Occipital lobe (tissue), 2 donors: Measurements from ENCODE around the gene FNBP1. TPM values are rescaled to one million over a fixed set of nuclear protein-coding genes. Genes with fewer than 3 reads are reported as not detected.

ENCODE experiments used
- small RNA-seq: library from RNA; depleted of rRNA; stranded (forward); fragments of <200 nt; gene quantifications from one replicate; pipeline ENCODE3, GENCODE V24; 2014
- total RNA-seq: library from RNA; depleted of rRNA; stranded (reverse); fragments of >200 nt; gene quantifications from one replicate; pipeline ENCODE4 v1.2.3, GENCODE V29; 2014

FNBP1 gene
- total RNA-seq, 1 donor from 2014 or later, result 59.9 TPM

Small RNAs within 50 kb of the gene (small RNA-seq; reads per million reads assigned to genes)
- not detected for gene MIR6855

Other genes starting within 250 kb of the FNBP1 start
- 39.5 TPM for gene TOR1B, start 240.0 kb downstream of the FNBP1 start, total RNA-seq
- gene TOR1A, start 219.1 kb downstream of the FNBP1 start, total RNA-seq, result 21.8 TPM
- gene C9orf78, start 207.9 kb downstream of the FNBP1 start, total RNA-seq, result 40.2 TPM
- gene USP20, start 207.7 kb downstream of the FNBP1 start, total RNA-seq, result 9.8 TPM
- gene GPR107, start 10.7 kb upstream of the FNBP1 start, total RNA-seq, result 22.3 TPM
- gene NCS1, start 129.2 kb upstream of the FNBP1 start, total RNA-seq, result 206 TPM
- gene HMCN2, start 222.6 kb upstream of the FNBP1 start, total RNA-seq, result not detected